ENCODE data around the gene ZBTB9.

DNA sequence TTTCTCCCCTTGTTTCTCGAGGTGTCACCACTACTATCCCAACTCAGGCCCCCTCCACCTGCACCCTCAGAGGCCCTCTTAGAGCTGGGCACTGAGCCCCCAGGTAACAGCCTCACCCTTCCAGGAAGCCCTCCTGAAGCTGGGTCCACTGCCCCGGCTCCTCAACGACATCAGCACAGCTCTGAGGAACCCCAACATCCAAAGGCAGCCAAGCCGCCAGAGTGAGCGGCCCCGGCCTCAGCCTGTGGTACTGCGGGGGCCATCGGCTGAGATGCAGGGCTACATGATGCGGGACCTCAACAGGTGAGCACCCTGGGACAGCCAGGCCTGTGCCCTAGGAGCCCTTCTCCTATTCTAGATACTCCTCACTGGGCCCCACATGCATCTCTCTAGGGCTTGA lies 12.9 kb upstream of the ZBTB9 start:
- TF ChIP-seq, protein P1, sequence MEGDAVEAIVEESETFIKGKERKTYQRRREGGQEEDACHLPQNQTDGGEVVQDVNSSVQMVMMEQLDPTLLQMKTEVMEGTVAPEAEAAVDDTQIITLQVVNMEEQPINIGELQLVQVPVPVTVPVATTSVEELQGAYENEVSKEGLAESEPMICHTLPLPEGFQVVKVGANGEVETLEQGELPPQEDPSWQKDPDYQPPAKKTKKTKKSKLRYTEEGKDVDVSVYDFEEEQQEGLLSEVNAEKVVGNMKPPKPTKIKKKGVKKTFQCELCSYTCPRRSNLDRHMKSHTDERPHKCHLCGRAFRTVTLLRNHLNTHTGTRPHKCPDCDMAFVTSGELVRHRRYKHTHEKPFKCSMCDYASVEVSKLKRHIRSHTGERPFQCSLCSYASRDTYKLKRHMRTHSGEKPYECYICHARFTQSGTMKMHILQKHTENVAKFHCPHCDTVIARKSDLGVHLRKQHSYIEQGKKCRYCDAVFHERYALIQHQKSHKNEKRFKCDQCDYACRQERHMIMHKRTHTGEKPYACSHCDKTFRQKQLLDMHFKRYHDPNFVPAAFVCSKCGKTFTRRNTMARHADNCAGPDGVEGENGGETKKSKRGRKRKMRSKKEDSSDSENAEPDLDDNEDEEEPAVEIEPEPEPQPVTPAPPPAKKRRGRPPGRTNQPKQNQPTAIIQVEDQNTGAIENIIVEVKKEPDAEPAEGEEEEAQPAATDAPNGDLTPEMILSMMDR (IDR thresholded peaks at IDR 0.05; ENCODE audit: low read depth, low read length, missing input control), result no peak
- no peak for TF ChIP-seq NR2F2 (IDR thresholded peaks at IDR 0.05)
- no peak for TF ChIP-seq RXRA (IDR thresholded peaks at IDR 0.05)
- no peak for TF ChIP-seq TAF1 (conservative IDR thresholded peaks at IDR 0.05)
- TF ChIP-seq, protein P2, sequence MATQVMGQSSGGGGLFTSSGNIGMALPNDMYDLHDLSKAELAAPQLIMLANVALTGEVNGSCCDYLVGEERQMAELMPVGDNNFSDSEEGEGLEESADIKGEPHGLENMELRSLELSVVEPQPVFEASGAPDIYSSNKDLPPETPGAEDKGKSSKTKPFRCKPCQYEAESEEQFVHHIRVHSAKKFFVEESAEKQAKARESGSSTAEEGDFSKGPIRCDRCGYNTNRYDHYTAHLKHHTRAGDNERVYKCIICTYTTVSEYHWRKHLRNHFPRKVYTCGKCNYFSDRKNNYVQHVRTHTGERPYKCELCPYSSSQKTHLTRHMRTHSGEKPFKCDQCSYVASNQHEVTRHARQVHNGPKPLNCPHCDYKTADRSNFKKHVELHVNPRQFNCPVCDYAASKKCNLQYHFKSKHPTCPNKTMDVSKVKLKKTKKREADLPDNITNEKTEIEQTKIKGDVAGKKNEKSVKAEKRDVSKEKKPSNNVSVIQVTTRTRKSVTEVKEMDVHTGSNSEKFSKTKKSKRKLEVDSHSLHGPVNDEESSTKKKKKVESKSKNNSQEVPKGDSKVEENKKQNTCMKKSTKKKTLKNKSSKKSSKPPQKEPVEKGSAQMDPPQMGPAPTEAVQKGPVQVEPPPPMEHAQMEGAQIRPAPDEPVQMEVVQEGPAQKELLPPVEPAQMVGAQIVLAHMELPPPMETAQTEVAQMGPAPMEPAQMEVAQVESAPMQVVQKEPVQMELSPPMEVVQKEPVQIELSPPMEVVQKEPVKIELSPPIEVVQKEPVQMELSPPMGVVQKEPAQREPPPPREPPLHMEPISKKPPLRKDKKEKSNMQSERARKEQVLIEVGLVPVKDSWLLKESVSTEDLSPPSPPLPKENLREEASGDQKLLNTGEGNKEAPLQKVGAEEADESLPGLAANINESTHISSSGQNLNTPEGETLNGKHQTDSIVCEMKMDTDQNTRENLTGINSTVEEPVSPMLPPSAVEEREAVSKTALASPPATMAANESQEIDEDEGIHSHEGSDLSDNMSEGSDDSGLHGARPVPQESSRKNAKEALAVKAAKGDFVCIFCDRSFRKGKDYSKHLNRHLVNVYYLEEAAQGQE (IDR thresholded peaks at IDR 0.05), result no peak
- no peak for TF ChIP-seq HNF4G (IDR thresholded peaks at IDR 0.05)
- no peak for TF ChIP-seq RAD21 (IDR thresholded peaks at IDR 0.05)
- no peak for TF ChIP-seq GABPA (IDR thresholded peaks at IDR 0.05 in 1 of 2, conservative IDR thresholded peaks at IDR 0.05 in 1 of 2)
- TF ChIP-seq SP1 (IDR thresholded peaks at IDR 0.05), result no peak
- TF ChIP-seq MAX (IDR thresholded peaks at IDR 0.05), result no peak
- no peak for TF ChIP-seq EGR1 (IDR thresholded peaks at IDR 0.05; ENCODE audit: low read depth in 2 of 2)
- TF ChIP-seq, protein P3, sequence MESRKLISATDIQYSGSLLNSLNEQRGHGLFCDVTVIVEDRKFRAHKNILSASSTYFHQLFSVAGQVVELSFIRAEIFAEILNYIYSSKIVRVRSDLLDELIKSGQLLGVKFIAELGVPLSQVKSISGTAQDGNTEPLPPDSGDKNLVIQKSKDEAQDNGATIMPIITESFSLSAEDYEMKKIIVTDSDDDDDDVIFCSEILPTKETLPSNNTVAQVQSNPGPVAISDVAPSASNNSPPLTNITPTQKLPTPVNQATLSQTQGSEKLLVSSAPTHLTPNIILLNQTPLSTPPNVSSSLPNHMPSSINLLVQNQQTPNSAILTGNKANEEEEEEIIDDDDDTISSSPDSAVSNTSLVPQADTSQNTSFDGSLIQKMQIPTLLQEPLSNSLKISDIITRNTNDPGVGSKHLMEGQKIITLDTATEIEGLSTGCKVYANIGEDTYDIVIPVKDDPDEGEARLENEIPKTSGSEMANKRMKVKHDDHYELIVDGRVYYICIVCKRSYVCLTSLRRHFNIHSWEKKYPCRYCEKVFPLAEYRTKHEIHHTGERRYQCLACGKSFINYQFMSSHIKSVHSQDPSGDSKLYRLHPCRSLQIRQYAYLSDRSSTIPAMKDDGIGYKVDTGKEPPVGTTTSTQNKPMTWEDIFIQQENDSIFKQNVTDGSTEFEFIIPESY (IDR thresholded peaks at IDR 0.05), result no peak
